ENCODE results near the gene MAML3. TPM values are rescaled to one million over a fixed set of nuclear protein-coding genes. Genes with fewer than 3 reads are reported as not detected.

MAML3 gene
- total RNA-seq, 1 experiment from 2014 or later = 0.89 TPM

GRCh38 chr4:139933541-139933940 lies 220.4 kb downstream of the MAML3 start:
- DNase-seq (ENCODE audit: unreplicated experiment) = no peak
- no peak for TF ChIP-seq CTCF (IDR thresholded peaks at IDR 0.05; ENCODE audit: unreplicated experiment)
- H3K4me1 Mint-ChIP-seq (ENCODE audit: insufficient read depth, unreplicated experiment) = no peaks in the 10 kb centered on the region
- no peak overlapping the region for H3K4me3 Mint-ChIP-seq (ENCODE audit: unreplicated experiment)
- POLR2A ChIA-PET = no interaction called here
- BruUV-seq (replicated peaks) = no TSS peak
- H3K27ac Mint-ChIP-seq (ENCODE audit: low read depth, unreplicated experiment) = no peak overlapping the region
- H3K9me3 Mint-ChIP-seq (ENCODE audit: unreplicated experiment) = no peaks in the 10 kb centered on the region
- CTCF ChIA-PET = interaction anchor here (0.6 kb wide), 1 partner anchor 193 kb away, joined by 3 read pairs; no protein-coding TSS in a partner anchor
- no peaks in the 10 kb centered on the region for H3K36me3 Mint-ChIP-seq (ENCODE audit: insufficient read depth, unreplicated experiment)
- no peaks in the 10 kb centered on the region for H3K27me3 Mint-ChIP-seq (ENCODE audit: insufficient read depth, unreplicated experiment)
- intact Hi-C loops (cut with micrococcal nuclease) = no loop called here

GRCh38 chr4:139933104-139933503 lies 220.9 kb downstream of the MAML3 start:
- Mint-ChIP-seq H3K27ac (ENCODE audit: low read depth, unreplicated experiment) (no peak overlapping the region), H3K36me3 (ENCODE audit: insufficient read depth, unreplicated experiment) (no peaks in the 10 kb centered on the region), H3K4me1 (ENCODE audit: insufficient read depth, unreplicated experiment) (no peaks in the 10 kb centered on the region), H3K4me3 (ENCODE audit: unreplicated experiment) (no peak overlapping the region), H3K27me3 (ENCODE audit: insufficient read depth, unreplicated experiment) (no peaks in the 10 kb centered on the region), H3K9me3 (ENCODE audit: unreplicated experiment) (no peaks in the 10 kb centered on the region)
- CTCF ChIA-PET = interaction anchor here (1.0 kb wide), 1 partner anchor 10 kb away, joined by 3 read pairs; no protein-coding TSS in a partner anchor
- no peak for DNase-seq (ENCODE audit: unreplicated experiment)
- POLR2A ChIA-PET = no interaction called here
- TF ChIP-seq CTCF (IDR thresholded peaks at IDR 0.05; ENCODE audit: unreplicated experiment) = no peak
- no TSS peak for BruUV-seq (replicated peaks)
- intact Hi-C loops (cut with micrococcal nuclease) = no loop called here

GRCh38 chr4:139924782-139925181 lies 229.2 kb downstream of the MAML3 start:
- no peaks in the 10 kb centered on the region for H3K9me3 Mint-ChIP-seq (ENCODE audit: unreplicated experiment)

GRCh38 chr4:139922406-139923024 lies 231.5 kb downstream of the MAML3 start:
- Mint-ChIP-seq H3K4me1 (ENCODE audit: insufficient read depth, unreplicated experiment) (peaks cover 5% of the 10 kb centered on the region), H3K9me3 (ENCODE audit: unreplicated experiment) (no peaks in the 10 kb centered on the region), H3K36me3 (ENCODE audit: insufficient read depth, unreplicated experiment) (no peaks in the 10 kb centered on the region), H3K4me3 (ENCODE audit: unreplicated experiment) (no peak overlapping the region), H3K27ac (ENCODE audit: low read depth, unreplicated experiment) (no peak overlapping the region), H3K27me3 (ENCODE audit: insufficient read depth, unreplicated experiment) (no peaks in the 10 kb centered on the region)
- no peak for TF ChIP-seq CTCF (IDR thresholded peaks at IDR 0.05; ENCODE audit: unreplicated experiment)
- DNase-seq (ENCODE audit: unreplicated experiment) = peak; percentile 80
- ChIA-PET CTCF (interaction anchor here (0.9 kb wide), 2 partner anchors 10 to 17 kb away, joined by 3 read pairs; no protein-coding TSS in a partner anchor), POLR2A (interaction anchor here (0.6 to 2.0 kb wide), 3 partner anchors 23 to 179 kb away, joined by 3 to 7 read pairs (median 4); no protein-coding TSS in a partner anchor)
- intact Hi-C loops (cut with micrococcal nuclease) = no loop called here
- BruUV-seq (replicated peaks) = no TSS peak

More at GRCh38 chr4:139924782-139925181, 229.2 kb downstream of the MAML3 start:
- peaks cover 5% of the 10 kb centered on the region for H3K4me1 Mint-ChIP-seq (ENCODE audit: insufficient read depth, unreplicated experiment)
- H3K4me3 Mint-ChIP-seq (ENCODE audit: unreplicated experiment) = no peak overlapping the region
- TF ChIP-seq CTCF (IDR thresholded peaks at IDR 0.05; ENCODE audit: unreplicated experiment) = no peak
- CTCF ChIA-PET = interaction anchor here (0.7 kb wide), 1 partner anchor 17 kb away, joined by 5 read pairs; no protein-coding TSS in a partner anchor
- DNase-seq (ENCODE audit: unreplicated experiment) = no peak
- POLR2A ChIA-PET = interaction anchor here (0.7 kb wide), 1 partner anchor 219 kb away, joined by 4 read pairs; no protein-coding TSS in a partner anchor
- no peaks in the 10 kb centered on the region for H3K27me3 Mint-ChIP-seq (ENCODE audit: insufficient read depth, unreplicated experiment)
- BruUV-seq (replicated peaks) = no TSS peak
- intact Hi-C loops (cut with micrococcal nuclease) = no loop called here
- H3K27ac Mint-ChIP-seq (ENCODE audit: low read depth, unreplicated experiment) = no peak overlapping the region
- no peaks in the 10 kb centered on the region for H3K36me3 Mint-ChIP-seq (ENCODE audit: insufficient read depth, unreplicated experiment)
